GM19452 (cell line): ENCODE data around the gene STAC2.

Source experiments
- ATAC-seq: cut with Tn5 transposase; IDR thresholded peaks from one replicate; pipeline ENCODE4 v1.9.1; 2021; ENCODE audit not compliant: unreplicated experiment

Gene STAC2

GRCh38 chr17:39231591-39232551 lies 6.1 kb upstream of the STAC2 start:
- ATAC-seq = no peak

DNA sequence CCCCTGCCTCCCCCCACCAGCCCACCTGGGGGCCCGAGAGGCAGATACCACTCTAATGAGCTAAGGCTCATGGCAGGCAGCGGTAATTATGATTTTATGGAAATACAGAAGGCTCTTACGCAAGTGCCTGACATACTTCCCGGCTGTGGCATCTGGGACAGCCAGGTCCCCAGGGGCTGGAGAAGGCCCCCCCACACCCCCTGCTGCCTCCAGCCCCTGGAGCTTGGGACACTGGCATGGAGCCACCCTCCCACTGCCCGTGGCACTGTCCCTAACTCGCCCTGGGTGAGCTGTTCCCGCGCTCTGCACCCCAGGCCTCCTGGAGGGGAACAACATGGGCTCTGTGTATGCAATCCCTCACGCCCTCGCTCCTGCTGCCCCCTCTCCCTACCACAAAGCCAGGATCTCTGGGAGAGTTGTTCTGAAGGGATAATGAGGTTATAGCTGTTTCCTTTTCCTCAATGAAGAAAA lies 5.4 kb upstream of the STAC2 start:
- ATAC-seq = no peak

DNA sequence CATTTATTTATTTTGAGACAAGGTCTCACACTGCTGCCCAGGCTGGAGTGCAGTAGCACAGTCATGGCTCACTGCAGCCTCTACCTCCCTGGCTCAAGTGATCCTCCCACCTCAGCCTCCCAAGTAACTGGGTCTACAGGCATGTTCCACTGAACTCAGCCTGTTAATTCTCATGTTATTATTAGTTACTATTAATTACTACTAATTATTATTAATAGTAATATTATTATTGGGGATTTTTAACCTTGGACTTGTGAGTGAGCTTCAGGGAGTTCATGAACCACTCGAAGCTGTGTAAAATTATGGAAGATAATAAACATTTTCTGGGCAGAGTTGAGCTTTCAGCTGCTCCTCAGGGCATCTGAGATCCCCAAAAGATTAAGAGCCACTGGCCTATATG lies 4.6 kb upstream of the STAC2 start:
- ATAC-seq = no peak

DNA sequence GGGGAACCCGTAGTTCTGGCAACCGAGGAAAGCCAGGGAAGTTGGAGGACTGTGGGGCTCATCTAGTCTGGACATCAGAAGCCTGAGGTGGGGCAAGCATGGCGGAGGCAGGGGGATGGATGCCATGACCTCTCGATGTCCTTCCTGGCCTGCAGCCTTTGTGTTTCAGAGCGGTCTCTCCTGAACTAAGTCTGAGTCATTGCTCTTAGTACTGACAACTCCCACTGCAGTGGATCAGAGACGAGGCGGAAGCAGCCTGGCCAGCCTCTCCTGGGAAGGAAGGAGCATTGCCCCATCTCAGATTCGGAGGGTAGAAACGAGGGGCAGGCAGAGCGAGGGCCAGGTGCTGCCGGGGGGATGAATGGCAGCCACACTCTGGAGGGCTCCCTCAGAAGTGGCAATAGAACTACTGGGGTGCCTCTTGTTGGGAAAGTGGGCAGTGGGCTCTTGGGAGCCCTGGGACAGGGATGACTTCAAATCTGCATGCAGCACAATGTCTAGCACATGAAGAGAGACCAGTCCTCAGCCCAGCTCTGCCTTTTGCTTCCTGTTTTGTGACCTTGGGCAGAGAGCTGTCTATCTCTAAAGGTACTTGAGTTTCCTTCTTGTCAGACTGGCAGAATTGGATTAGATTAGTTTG lies 3.6 kb upstream of the STAC2 start:
- ATAC-seq = no peak

DNA sequence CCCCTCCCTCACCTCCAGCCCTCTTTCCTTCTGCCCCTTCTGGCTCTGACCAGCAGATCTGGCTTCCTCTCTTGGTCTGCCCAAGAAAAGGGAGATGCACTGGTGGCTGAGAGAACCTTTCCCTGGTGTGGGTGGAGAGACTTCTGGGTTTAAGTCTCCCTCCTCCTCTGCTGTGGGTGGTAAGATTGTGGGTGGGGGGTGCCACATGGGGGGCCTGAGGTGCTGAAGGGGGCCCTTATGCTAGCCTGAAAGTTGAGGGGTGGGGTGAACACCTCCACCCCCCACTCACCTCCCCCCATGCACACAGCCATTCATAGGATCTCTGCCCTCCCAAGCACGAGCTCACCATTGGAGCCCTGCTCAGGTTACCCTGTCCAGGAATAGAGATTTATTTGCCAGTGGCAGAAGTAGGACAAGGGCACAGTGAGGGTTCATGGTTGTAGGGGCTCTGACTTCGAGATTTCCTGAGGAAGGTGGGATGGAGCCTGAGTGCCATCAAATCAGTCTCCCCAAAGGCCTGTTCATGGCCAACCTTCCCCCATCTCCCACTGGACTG lies 1.7 kb upstream of the STAC2 start:
- ATAC-seq = no peak

DNA sequence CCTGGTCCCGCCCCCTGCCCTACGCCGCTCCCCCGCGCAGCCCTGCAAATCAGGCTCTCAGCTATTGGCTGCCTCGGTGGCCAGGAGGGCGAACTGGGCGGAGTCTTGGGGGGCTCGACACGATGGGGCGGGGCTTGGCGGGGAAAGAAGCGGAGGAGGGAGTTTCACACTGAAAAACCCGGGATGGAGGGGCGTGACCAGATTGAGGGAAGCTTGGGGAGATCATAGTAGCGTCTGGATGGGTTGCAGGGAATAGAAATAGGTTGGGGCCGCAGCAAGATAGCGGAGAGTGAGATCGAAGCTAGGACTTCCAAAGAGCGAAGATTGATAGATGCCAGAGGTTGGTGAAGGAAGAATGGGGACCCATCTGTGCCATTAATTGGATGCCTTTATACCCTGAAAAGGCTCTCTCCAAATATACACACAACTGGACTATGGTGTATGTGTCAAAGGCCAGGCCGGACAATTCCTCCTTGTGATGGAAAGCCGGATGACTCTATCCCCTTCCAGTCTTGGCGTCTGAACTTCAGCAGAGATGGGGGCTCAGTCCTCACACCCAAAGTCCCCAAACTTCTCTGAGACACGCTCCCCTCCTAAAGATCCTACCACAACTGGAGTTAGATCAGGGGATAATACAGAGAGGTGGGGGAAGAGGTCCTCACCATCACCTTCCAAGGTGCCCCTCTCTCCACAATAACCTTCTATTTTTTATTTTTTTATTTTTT lies 376 bp upstream of the STAC2 start:
- ATAC-seq = no peak

- ATAC-seq = no peak
Observed at GRCh38 chr17:39224778-39225307, 902 bp downstream of the STAC2 start.

DNA sequence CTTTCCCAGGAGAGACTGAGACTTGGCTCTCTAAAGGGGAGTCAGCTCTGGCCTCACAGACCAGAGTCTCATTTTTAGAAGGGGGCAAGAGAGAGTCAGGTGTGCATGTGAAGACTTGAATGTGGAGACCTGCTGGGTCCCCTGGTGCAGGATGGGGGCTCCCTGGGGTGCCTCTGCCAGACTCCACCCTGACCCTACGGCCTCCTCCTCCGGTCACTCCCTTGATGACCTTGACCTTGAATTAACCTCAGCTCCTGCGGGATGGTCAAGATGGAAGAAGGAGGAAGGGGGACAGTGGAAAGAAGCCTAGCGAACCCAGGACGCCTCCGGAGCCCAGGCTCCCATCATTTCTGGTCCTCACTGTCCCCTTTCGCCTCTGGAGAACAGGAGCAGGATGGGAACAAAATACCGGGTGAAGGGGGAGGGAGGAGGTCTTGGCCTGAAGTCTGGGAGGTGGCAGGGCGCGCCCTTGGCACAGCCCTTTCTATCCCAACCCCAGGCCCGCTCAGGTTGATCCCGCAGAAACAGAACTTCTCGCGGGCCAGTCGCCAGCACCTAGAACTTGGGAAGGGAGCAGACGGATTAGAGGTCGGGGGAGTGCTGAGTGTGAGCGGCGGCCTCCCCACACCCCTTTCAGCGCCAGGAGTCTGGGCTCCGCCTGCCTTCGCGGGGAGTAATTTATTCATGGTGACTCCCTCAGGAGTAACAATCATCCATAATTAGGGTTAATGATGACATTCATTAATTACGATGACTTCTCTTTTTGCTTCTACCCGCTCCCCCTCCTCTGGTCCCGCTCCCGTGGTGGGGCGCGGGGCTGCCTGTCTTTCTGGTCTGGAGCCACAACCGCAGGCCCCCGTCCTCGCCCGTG lies 1.6 kb downstream of the STAC2 start:
- no peak for ATAC-seq

- no peak for ATAC-seq
Observed at GRCh38 chr17:39222866-39223834, 2.6 kb downstream of the STAC2 start.

DNA sequence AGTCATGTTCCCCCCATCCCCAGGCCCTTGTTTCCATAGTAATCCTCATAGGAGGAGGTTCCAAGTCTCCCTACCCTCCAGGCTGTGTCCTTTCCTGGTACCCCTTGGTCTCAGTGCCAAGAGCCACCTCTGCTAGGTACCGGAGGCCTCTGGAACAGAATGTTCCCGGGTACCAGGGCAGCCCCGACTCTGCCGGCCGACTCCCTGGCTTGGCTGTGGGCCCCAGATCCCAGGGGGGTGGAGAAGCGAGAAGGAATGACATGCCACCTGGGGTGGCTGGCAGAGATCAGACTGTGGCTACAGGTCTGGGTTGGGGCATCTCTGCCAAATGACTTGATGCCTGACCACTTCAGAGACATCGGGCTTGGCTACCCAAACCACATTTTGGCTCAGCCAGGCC lies 3.6 kb downstream of the STAC2 start:
- ATAC-seq = no peak

- no peak for ATAC-seq
Observed at GRCh38 chr17:39221572-39221971, 4.2 kb downstream of the STAC2 start.

GRCh38 chr17:39219647-39220154 lies 6.0 kb downstream of the STAC2 start:
- ATAC-seq = no peak

DNA sequence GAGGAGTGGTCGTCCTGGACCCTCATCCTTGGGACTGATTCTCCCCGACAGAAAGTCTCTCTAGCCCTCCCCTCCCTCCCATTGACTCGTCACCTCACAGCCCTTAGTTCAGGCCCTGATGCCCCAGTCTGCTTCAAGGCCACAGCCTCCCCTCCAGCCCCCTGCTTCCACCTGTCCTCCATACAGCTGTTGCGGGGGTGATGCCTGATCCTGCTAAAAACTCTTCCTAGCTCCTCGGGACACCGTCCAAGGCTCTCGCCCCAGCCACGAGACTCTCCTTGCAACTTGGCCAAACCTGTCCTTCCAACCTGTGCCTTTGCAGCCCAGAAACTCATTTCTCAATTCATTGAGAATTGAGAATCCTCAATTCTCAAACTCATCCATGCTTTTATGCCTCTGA lies 6.8 kb downstream of the STAC2 start:
- no peak for ATAC-seq

GRCh38 chr17:39217734-39218369 lies 7.9 kb downstream of the STAC2 start:
- no peak for ATAC-seq

DNA sequence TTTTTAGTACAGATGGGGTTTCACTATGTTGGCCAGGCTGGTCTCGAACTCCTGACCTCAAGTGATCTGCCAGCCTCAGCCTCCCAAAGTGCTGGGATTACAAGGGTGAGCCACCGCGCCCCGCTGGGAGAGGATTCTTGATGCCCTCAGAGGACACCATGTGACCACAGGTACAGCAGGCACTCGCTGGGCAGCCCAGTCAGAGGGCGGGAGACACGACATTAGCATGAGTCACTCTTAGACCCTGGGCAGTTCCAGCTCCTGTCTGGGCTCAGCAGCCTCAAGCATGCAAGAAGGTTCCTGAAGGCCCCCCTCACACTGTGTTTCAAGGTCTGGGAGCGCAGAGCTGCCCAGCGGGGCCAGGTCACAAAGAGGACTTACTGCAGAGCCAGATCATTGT lies 11.9 kb downstream of the STAC2 start:
- no peak for ATAC-seq

- no peak for ATAC-seq
Observed at GRCh38 chr17:39212841-39213480, 12.8 kb downstream of the STAC2 start.

DNA sequence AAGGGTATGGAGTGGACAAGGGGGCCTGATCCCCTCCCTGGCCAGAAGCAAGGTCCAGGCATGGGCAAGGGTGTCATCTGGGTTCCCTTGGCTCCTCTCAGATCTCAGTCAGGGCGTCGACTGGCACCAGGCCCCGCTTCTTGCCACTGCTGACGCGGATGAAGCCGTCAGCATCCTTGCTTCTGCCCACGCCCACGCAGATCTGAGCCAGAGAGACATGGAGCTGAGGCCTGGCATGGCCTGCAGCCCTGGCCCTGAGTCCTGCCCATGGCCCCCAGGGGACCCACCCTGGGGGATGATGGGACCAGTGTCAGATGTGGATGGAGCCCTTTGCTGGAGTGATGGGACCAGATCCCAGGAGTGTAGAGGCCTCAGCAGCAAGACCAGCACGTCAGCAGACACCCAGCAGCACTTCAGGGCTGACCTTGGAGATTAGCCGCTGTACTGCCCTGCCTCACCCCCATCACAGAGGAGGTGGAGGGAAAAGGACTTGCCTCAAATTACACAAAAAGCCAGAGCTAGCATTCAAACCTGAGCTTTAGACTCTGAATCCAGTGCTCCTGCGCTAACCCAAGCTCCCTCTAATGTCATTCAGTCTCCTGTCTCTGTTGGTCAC lies 13.4 kb downstream of the STAC2 start:
- ATAC-seq = no peak
